T-helper 1 cell treated with Interleukin-12 subunit alpha and Interleukin-12 subunit beta and Interleukin-4 antibody, amounts not matched to agents 30 μg/mL and 1 μg/mL, for 36 hours (primary cell): ENCODE data around the gene ZCCHC8.
"Not testable (repeated sequence)": the region's sequence is repeated elsewhere in the genome, so short reads cannot be mapped to it uniquely, and the experiment has no call there.

Experiments used
- H3K27ac Mint-ChIP-seq: one replicate; pipeline ENCODE4 v1.8.0; 2021; ENCODE audit warnings: mild to moderate bottlenecking, mixed read lengths
- H3K27me3 Mint-ChIP-seq: one replicate; pipeline ENCODE4 v1.8.0; 2021; ENCODE audit warnings: low read depth, mixed read lengths
- H3K36me3 Mint-ChIP-seq: one replicate; pipeline ENCODE4 v1.8.0; 2021; ENCODE audit warnings: low read depth, mixed read lengths
- H3K4me1 Mint-ChIP-seq: one replicate; pipeline ENCODE4 v1.8.0; 2021; ENCODE audit warnings: low read depth, mixed read lengths
- H3K4me3 Mint-ChIP-seq: one replicate; pipeline ENCODE4 v1.8.0; 2021; ENCODE audit warnings: mild to moderate bottlenecking, moderate library complexity, mixed read lengths
- H3K9me3 Mint-ChIP-seq: one replicate; pipeline ENCODE4 v1.8.0; 2021; ENCODE audit warnings: mixed read lengths

ZCCHC8 gene

GRCh38 chr12:122499991-122500684 is 594 bp downstream of the ZCCHC8 start:
- peak overlapping the region; percentile 98 for H3K27ac Mint-ChIP-seq
- peaks cover 31% of the 10 kb centered on the region for H3K4me1 Mint-ChIP-seq
- no peaks in the 10 kb centered on the region for H3K9me3 Mint-ChIP-seq
- H3K27me3 Mint-ChIP-seq = no peaks in the 10 kb centered on the region
- peak overlapping the region; percentile 98 for H3K4me3 Mint-ChIP-seq
- H3K36me3 Mint-ChIP-seq = peaks cover 33% of the 10 kb centered on the region

DNA sequence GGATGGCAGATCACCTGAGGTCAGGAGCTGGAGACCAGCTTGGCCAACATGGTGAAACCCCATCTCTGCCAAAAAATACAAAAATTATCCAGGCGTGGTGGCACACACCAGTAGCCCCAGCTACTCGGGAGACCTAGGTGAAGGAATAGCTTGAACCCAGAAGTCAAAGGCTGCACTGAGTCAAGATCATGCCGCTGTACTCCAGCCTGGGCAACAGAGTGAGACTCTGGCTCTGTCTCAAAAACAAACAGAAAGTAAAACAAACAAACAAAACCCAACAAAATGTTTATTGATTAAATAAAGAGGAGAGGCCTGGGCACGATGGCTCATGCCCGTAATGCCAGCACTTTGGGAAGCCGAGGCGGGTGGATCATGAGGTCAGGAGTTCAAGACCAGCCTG is 5.5 kb downstream of the ZCCHC8 start:
- H3K9me3 Mint-ChIP-seq = no peaks in the 10 kb centered on the region
- H3K27me3 Mint-ChIP-seq = no peaks in the 10 kb centered on the region
- H3K36me3 Mint-ChIP-seq = peaks cover 32% of the 10 kb centered on the region
- H3K4me3 Mint-ChIP-seq = peak overlapping the region; percentile 21
- peak overlapping the region; percentile 67 for H3K27ac Mint-ChIP-seq
- peaks cover 23% of the 10 kb centered on the region for H3K4me1 Mint-ChIP-seq

- not testable (repeated sequence) for H3K27me3 Mint-ChIP-seq, H3K4me3 Mint-ChIP-seq, H3K27ac Mint-ChIP-seq, H3K9me3 Mint-ChIP-seq
- Mint-ChIP-seq H3K36me3 (peaks cover 37% of the 10 kb centered on the region), H3K4me1 (peaks cover 14% of the 10 kb centered on the region)
Observed at GRCh38 chr12:122493222-122493621, 7.5 kb downstream of the ZCCHC8 start.

DNA sequence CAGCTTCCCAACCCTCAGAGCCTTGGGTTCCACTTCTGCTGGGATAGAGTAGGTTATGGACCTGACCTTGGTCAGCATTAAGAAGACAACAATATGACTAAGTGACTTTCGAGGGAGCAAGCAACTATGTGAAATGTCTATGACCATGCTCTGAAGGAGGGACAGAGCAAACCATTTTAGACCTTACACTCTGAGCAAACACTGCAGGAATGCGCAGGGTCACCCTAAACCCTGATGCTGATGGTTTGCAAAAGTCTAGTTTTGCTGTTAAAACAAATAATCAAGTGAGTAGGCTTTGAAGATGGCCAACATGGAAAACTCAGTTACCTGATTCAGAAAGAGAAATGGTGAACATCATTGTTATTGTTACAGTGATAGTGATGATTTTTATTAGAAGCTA is 8.7 kb downstream of the ZCCHC8 start:
- peaks cover 41% of the 10 kb centered on the region for H3K36me3 Mint-ChIP-seq
- no peaks in the 10 kb centered on the region for H3K27me3 Mint-ChIP-seq
- H3K9me3 Mint-ChIP-seq = no peaks in the 10 kb centered on the region
- H3K4me1 Mint-ChIP-seq = peaks cover 11% of the 10 kb centered on the region
- H3K4me3 Mint-ChIP-seq = no peak overlapping the region
- H3K27ac Mint-ChIP-seq = no peak overlapping the region

- H3K27ac Mint-ChIP-seq = no peak overlapping the region
- H3K27me3 Mint-ChIP-seq = no peaks in the 10 kb centered on the region
- no peaks in the 10 kb centered on the region for H3K9me3 Mint-ChIP-seq
- no peak overlapping the region for H3K4me3 Mint-ChIP-seq
- H3K4me1 Mint-ChIP-seq = peaks cover 2% of the 10 kb centered on the region
- peaks cover 45% of the 10 kb centered on the region for H3K36me3 Mint-ChIP-seq
Observed at GRCh38 chr12:122489038-122489437, 11.7 kb downstream of the ZCCHC8 start.

DNA sequence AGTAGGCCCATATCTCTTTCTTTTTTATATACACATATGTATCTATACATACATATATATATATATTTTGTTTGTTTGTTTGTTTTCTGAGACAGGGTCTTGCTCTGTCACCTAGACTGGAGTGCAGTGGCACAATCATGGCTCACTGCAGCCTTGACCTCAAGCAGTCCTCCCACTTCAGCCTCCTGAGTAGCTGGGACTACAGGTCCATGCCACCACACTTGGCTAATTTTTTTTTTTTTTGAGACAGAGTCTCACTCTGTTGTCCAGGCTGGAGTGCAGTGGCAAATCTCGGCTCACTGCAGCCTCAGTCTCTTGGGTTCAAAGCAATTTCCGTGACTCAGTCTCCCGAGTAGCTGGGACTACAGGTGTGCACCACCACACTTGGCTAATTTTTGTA is 12.9 kb downstream of the ZCCHC8 start:
- not testable (repeated sequence) for H3K9me3 Mint-ChIP-seq, H3K4me3 Mint-ChIP-seq, H3K4me1 Mint-ChIP-seq, H3K27me3 Mint-ChIP-seq, H3K27ac Mint-ChIP-seq
- peaks cover 49% of the 10 kb centered on the region for H3K36me3 Mint-ChIP-seq

DNA sequence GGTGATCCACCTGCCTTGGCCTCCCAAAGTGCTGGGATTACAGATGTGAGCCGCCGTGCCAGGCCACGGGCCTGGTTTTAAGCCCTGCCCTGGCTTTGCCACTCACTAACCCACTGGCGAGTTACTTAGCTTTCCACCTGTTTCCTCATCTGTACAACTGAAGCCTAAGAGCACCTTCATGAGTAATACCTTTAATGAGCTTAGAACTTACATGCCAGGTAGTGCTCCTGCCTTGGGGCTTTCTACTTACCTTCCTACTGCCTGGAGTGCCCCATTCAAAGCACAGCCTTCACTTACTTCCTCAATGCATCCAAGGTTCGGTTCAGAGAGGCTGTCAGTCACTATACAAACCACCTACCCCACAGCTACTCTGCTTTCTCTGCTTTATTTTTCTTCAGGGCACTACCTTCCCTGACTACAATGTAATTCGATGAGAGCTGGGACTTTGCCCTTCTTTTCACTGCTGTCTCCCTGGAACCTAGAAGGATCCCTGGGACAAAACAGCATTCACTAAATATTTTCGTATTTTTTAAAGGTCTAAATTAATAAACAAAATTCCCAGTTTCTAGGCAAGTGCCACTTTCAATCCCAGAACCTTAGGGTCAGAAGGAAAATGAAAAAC is 13.8 kb downstream of the ZCCHC8 start:
- Mint-ChIP-seq H3K36me3 (peaks cover 46% of the 10 kb centered on the region), H3K27ac (peak overlapping the region; percentile 22), H3K27me3 (no peaks in the 10 kb centered on the region), H3K4me3 (no peak overlapping the region), H3K9me3 (no peaks in the 10 kb centered on the region), H3K4me1 (peaks cover 2% of the 10 kb centered on the region)

GRCh38 chr12:122486360-122486759 is 14.4 kb downstream of the ZCCHC8 start:
- peaks cover 44% of the 10 kb centered on the region for H3K36me3 Mint-ChIP-seq
- not testable (repeated sequence) for H3K4me1 Mint-ChIP-seq, H3K27me3 Mint-ChIP-seq, H3K4me3 Mint-ChIP-seq, H3K9me3 Mint-ChIP-seq, H3K27ac Mint-ChIP-seq

GRCh38 chr12:122484385-122484784 is 16.3 kb downstream of the ZCCHC8 start:
- not testable (repeated sequence) for H3K9me3 Mint-ChIP-seq, H3K4me3 Mint-ChIP-seq, H3K4me1 Mint-ChIP-seq, H3K27me3 Mint-ChIP-seq
- Mint-ChIP-seq H3K36me3 (peaks cover 40% of the 10 kb centered on the region), H3K27ac (peak overlapping the region; percentile 8)

DNA sequence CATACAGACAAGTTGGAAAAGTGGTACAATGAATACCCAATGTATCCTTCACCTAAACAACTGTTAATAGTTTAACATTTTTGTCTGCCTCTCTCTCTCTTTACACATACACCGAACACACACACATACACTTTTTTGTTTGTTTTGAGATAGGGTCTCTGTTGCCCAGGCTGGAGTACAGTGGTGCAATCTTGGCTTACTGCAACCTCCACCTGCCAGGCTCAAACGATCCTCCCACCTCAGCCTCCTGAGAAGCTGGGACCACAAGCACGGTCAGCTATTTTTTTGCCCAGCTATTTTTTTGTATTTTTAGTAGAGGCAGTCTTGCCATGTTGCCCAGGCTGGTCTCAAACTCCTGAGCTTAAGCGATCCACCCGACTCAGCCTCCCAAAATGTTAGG is 16.8 kb downstream of the ZCCHC8 start:
- Mint-ChIP-seq H3K36me3 (peaks cover 39% of the 10 kb centered on the region), H3K27me3 (no peaks in the 10 kb centered on the region), H3K4me3 (no peak overlapping the region), H3K9me3 (no peaks in the 10 kb centered on the region), H3K4me1 (no peaks in the 10 kb centered on the region), H3K27ac (no peak overlapping the region)

- H3K4me1 Mint-ChIP-seq = no peaks in the 10 kb centered on the region
- no peak overlapping the region for H3K4me3 Mint-ChIP-seq
- H3K9me3 Mint-ChIP-seq = no peaks in the 10 kb centered on the region
- peaks cover 45% of the 10 kb centered on the region for H3K36me3 Mint-ChIP-seq
- no peaks in the 10 kb centered on the region for H3K27me3 Mint-ChIP-seq
- no peak overlapping the region for H3K27ac Mint-ChIP-seq
Observed at GRCh38 chr12:122481861-122482260, 18.9 kb downstream of the ZCCHC8 start.

DNA sequence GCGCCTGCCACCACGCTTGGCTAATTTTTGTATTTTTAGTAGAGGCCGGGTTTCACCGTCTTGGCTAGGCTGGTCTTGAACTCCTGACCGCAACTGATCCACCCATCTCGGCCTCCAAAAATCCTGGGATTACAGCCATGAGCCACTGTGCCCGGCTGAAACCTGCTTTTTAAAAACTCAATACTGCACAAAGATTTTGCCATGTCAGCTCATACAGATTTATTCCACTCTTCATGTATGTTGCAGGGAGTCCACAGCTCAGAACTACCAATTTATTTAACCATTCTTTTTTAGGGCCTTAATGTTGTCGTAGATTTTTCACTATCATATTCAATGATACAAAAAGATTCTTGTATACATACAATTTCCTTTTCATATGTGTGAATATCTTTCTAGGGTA is 20.0 kb downstream of the ZCCHC8 start:
- H3K4me1 Mint-ChIP-seq = peaks cover 1% of the 10 kb centered on the region
- H3K27me3 Mint-ChIP-seq = no peaks in the 10 kb centered on the region
- H3K27ac Mint-ChIP-seq = no peak overlapping the region
- H3K36me3 Mint-ChIP-seq = peaks cover 51% of the 10 kb centered on the region
- no peak overlapping the region for H3K4me3 Mint-ChIP-seq
- no peaks in the 10 kb centered on the region for H3K9me3 Mint-ChIP-seq

DNA sequence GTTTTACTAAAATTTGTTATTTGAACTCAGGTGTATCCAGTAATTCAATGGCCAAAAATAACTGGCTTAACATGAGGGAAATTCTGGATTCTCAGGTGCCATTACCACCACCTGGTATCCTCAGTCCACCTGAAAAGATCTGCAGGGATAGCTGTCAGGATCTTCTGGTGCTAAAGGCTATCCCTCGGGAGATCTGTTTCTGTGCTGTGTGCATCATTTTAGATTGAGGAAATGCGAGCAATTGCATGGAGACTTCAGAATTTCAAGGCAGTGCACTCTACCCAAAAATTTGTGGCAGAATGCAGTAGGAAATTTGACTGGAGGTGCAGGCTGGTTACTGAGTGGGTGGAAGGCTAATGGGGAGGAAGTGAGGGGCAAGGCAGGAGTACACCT is 26.4 kb downstream of the ZCCHC8 start:
- Mint-ChIP-seq H3K36me3 (peaks cover 50% of the 10 kb centered on the region), H3K4me1 (peaks cover 23% of the 10 kb centered on the region), H3K4me3 (no peak overlapping the region), H3K9me3 (no peaks in the 10 kb centered on the region), H3K27ac (no peak overlapping the region), H3K27me3 (no peaks in the 10 kb centered on the region)

- Mint-ChIP-seq H3K9me3 (no peaks in the 10 kb centered on the region), H3K36me3 (peaks cover 46% of the 10 kb centered on the region), H3K4me3 (no peak overlapping the region), H3K27ac (no peak overlapping the region), H3K27me3 (no peaks in the 10 kb centered on the region), H3K4me1 (peaks cover 23% of the 10 kb centered on the region)
Observed at GRCh38 chr12:122473543-122474323, 27.0 kb downstream of the ZCCHC8 start.
